GM12872 (cell line): ENCODE results near the gene UQCRC2.

ENCODE experiments used
- CTCF ChIP-seq: IDR thresholded peaks from 3 replicates; pipeline ENCODE4 v1.5.1; 2011; ENCODE audit warnings: low read depth, mild to moderate bottlenecking, low read length, moderate library complexity; ENCODE audit not compliant: insufficient read depth

UQCRC2 gene

DNA sequence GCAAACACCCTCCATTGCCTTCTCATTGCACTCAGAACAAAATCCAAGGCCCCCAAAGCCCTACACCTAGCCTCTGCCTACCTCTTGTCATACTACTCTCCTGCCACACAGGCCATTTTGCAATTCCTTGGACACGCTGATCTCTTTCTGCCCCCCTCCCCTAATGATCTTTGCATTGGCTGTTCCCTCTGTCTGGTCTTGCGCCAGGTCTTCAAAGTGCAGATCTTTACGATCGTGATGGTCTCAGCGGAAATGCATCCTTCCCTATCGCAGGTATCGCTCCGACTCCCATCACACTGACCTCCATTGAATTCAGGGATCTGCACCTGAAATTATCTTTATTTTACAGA is 54.0 kb downstream of the UQCRC2 start:
- no peak for TF ChIP-seq CTCF

GRCh38 chr16:22007509-22008214 is 54.5 kb downstream of the UQCRC2 start, which contains the start of gene MOSMO:
MOSMO (plus strand) TSS chr16:22008111; CDS start chr16:22008302, 191 bp downstream.
- no peak for TF ChIP-seq CTCF

GRCh38 chr16:22008215-22009059 is 55.3 kb downstream of the UQCRC2 start:
- TF ChIP-seq CTCF, result no peak

DNA sequence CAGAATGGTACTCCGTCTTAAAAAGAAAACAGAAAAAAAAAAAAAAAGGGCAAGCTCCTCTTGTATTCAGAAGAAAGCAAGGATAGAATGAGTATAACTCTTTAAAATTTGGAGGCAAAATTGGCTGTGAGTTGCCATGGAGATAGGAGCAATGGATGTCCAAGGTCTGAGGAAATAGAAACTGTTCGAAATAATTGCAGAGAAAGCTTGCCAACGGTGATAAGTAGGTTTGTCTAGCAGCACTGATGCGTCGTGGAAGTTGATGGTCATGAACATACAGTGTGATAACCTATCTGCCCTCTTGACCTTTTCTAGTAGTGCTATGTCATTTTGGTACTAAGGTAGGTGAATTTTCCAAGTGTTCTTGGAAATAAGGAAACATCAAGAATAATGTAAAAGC is 57.7 kb downstream of the UQCRC2 start:
- TF ChIP-seq CTCF, result no peak

GRCh38 chr16:22012241-22012640 is 59.1 kb downstream of the UQCRC2 start:
- TF ChIP-seq CTCF, result no peak

DNA sequence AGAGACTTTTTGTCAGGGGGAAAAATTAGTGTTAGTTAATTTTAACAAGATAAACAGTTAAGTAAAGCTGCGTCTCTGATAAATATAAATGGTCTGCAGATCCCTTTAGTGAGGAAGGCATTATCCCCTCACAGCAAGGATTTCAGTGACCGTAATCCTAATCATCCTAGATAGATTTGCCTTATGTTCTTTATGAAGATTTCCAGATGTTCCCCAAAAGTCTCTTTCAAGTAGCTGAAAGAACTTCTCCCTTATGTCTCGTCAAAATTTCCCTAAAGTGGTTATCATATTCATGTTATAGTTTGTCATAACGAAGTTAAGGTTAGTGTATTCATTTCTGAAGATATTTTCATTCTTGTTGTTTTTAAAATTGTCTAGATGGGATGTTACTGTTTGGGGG is 60.3 kb downstream of the UQCRC2 start:
- TF ChIP-seq CTCF, result no peak

GRCh38 chr16:22014271-22014873 is 61.2 kb downstream of the UQCRC2 start:
- no peak for TF ChIP-seq CTCF
